ENCODE data around the gene CALML5.

CALML5 gene

GRCh38 chr10:5508786-5509185 is 9.4 kb upstream of the CALML5 start:
- no peak for TF ChIP-seq POLR2AphosphoS5 (IDR thresholded peaks at IDR 0.05; ENCODE audit: borderline replicate concordance, low read depth, low read length)
- no peak for TF ChIP-seq EZH2 (IDR thresholded peaks at IDR 0.05)
- no peak overlapping the region for H3K9ac ChIP-seq (ENCODE audit: insufficient read length)
- no peaks in the 10 kb centered on the region for H3K9me3 ChIP-seq (ENCODE audit: low read depth, low read length)
- H3K4me3 ChIP-seq, result no peak overlapping the region
- no peak overlapping the region for H3K27ac ChIP-seq
- DNase-seq (ENCODE audit: low read depth, low spot score), result no peak
- no peaks in the 10 kb centered on the region for H3K36me3 ChIP-seq (ENCODE audit: insufficient read depth, low read length)

GRCh38 chr10:5508161-5508604 is 8.8 kb upstream of the CALML5 start:
- Histone ChIP-seq H3K9me3 (ENCODE audit: low read depth, low read length) (no peaks in the 10 kb centered on the region), H3K4me3 (no peak overlapping the region), H3K9ac (ENCODE audit: insufficient read length) (no peak overlapping the region), H3K27ac (no peak overlapping the region), H3K36me3 (ENCODE audit: insufficient read depth, low read length) (no peaks in the 10 kb centered on the region)
- TF ChIP-seq POLR2AphosphoS5 (IDR thresholded peaks at IDR 0.05; ENCODE audit: borderline replicate concordance, low read depth, low read length) (no peak), FOXP2 (optimal IDR thresholded peaks at IDR 0.05; ENCODE audit: control extremely low read depth, extremely low read length, insufficient read depth) (no peak), EZH2 (IDR thresholded peaks at IDR 0.05) (no peak)
- DNase-seq (ENCODE audit: low read depth, low spot score), result no peak

GRCh38 chr10:5507649-5508131 is 8.3 kb upstream of the CALML5 start:
- H3K4me3 ChIP-seq, result no peak overlapping the region
- no peaks in the 10 kb centered on the region for H3K36me3 ChIP-seq (ENCODE audit: insufficient read depth, low read length)
- TF ChIP-seq EZH2 (IDR thresholded peaks at IDR 0.05) (no peak), FOXP2 (optimal IDR thresholded peaks at IDR 0.05; ENCODE audit: control extremely low read depth, extremely low read length, insufficient read depth) (no peak), POLR2AphosphoS5 (IDR thresholded peaks at IDR 0.05; ENCODE audit: borderline replicate concordance, low read depth, low read length) (no peak)
- no peak overlapping the region for H3K9ac ChIP-seq (ENCODE audit: insufficient read length)
- no peaks in the 10 kb centered on the region for H3K9me3 ChIP-seq (ENCODE audit: low read depth, low read length)
- no peak overlapping the region for H3K27ac ChIP-seq
- no peak for DNase-seq (ENCODE audit: low read depth, low spot score)

- no peak overlapping the region for H3K4me3 ChIP-seq
- no peaks in the 10 kb centered on the region for H3K36me3 ChIP-seq (ENCODE audit: insufficient read depth, low read length)
- TF ChIP-seq EZH2 (IDR thresholded peaks at IDR 0.05), result no peak
- TF ChIP-seq FOXP2 (optimal IDR thresholded peaks at IDR 0.05; ENCODE audit: control extremely low read depth, extremely low read length, insufficient read depth), result no peak
- no peak for TF ChIP-seq POLR2AphosphoS5 (IDR thresholded peaks at IDR 0.05; ENCODE audit: borderline replicate concordance, low read depth, low read length)
- no peak overlapping the region for H3K27ac ChIP-seq
- no peak overlapping the region for H3K9ac ChIP-seq (ENCODE audit: insufficient read length)
- no peaks in the 10 kb centered on the region for H3K9me3 ChIP-seq (ENCODE audit: low read depth, low read length)
- DNase-seq (ENCODE audit: low read depth, low spot score), result no peak
These were observed 7.6 kb upstream of the CALML5 start for GRCh38 chr10:5506751-5507648.

- H3K4me3 ChIP-seq, result no peak overlapping the region
- no peaks in the 10 kb centered on the region for H3K9me3 ChIP-seq (ENCODE audit: low read depth, low read length)
- no peak overlapping the region for H3K9ac ChIP-seq (ENCODE audit: insufficient read length)
- no peak overlapping the region for H3K27ac ChIP-seq
- H3K36me3 ChIP-seq (ENCODE audit: insufficient read depth, low read length), result no peaks in the 10 kb centered on the region
- no peak for DNase-seq (ENCODE audit: low read depth, low spot score)
- TF ChIP-seq FOXP2 (optimal IDR thresholded peaks at IDR 0.05; ENCODE audit: control extremely low read depth, extremely low read length, insufficient read depth), result no peak
- TF ChIP-seq POLR2AphosphoS5 (IDR thresholded peaks at IDR 0.05; ENCODE audit: borderline replicate concordance, low read depth, low read length), result no peak
- TF ChIP-seq EZH2 (IDR thresholded peaks at IDR 0.05), result no peak
These were observed 6.9 kb upstream of the CALML5 start for GRCh38 chr10:5506246-5506645.

GRCh38 chr10:5504146-5505072 is 5.0 kb upstream of the CALML5 start:
- TF ChIP-seq FOXP2 (optimal IDR thresholded peaks at IDR 0.05; ENCODE audit: control extremely low read depth, extremely low read length, insufficient read depth) (no peak), EZH2 (IDR thresholded peaks at IDR 0.05) (no peak), POLR2AphosphoS5 (IDR thresholded peaks at IDR 0.05; ENCODE audit: borderline replicate concordance, low read depth, low read length) (no peak)
- Histone ChIP-seq H3K9ac (ENCODE audit: insufficient read length) (no peak overlapping the region), H3K4me3 (no peak overlapping the region), H3K27ac (no peak overlapping the region), H3K36me3 (ENCODE audit: insufficient read depth, low read length) (no peaks in the 10 kb centered on the region), H3K9me3 (ENCODE audit: low read depth, low read length) (no peaks in the 10 kb centered on the region)
- DNase-seq (ENCODE audit: low read depth, low spot score), result no peak

- DNase-seq (ENCODE audit: low read depth, low spot score), result no peak
- H3K36me3 ChIP-seq (ENCODE audit: insufficient read depth, low read length), result no peaks in the 10 kb centered on the region
- no peak overlapping the region for H3K9ac ChIP-seq (ENCODE audit: insufficient read length)
- no peak overlapping the region for H3K27ac ChIP-seq
- TF ChIP-seq POLR2AphosphoS5 (IDR thresholded peaks at IDR 0.05; ENCODE audit: borderline replicate concordance, low read depth, low read length), result no peak
- no peak for TF ChIP-seq FOXP2 (optimal IDR thresholded peaks at IDR 0.05; ENCODE audit: control extremely low read depth, extremely low read length, insufficient read depth)
- no peak for TF ChIP-seq EZH2 (IDR thresholded peaks at IDR 0.05)
- no peaks in the 10 kb centered on the region for H3K9me3 ChIP-seq (ENCODE audit: low read depth, low read length)
- no peak overlapping the region for H3K4me3 ChIP-seq
These were observed 4.1 kb upstream of the CALML5 start for GRCh38 chr10:5503477-5503835.

All from SK-N-MC (cell line).